ENCODE data around the gene KCTD12. TPM values are rescaled to one million over a fixed set of nuclear protein-coding genes. Genes with fewer than 3 reads are reported as not detected.

KCTD12 gene
- total and polyA plus RNA-seq, 2 of the 13 experiments (the other 11 are each of a cell fraction or from before 2014, with no cell fraction given), result not detected

DNA sequence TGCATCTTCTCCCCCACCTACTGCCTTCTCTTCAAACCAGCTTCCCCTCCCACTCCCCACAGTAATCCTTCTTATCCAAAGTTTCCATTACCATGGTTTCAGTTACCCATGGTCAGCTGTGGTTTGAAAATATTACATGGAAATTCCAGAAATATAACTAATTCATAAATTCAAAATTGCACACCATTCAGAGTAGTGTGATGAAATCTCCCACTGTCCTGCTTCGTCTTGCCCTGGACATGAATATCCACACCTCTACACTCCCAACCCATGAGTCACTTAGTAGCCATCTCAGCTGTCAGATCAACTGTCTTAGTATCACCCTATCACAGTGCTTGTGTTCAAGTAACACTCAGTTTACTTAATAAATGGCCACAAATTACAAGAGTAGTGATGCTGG, 3.8 kb upstream of the KCTD12 start (continued):
- TF ChIP-seq, protein P1, sequence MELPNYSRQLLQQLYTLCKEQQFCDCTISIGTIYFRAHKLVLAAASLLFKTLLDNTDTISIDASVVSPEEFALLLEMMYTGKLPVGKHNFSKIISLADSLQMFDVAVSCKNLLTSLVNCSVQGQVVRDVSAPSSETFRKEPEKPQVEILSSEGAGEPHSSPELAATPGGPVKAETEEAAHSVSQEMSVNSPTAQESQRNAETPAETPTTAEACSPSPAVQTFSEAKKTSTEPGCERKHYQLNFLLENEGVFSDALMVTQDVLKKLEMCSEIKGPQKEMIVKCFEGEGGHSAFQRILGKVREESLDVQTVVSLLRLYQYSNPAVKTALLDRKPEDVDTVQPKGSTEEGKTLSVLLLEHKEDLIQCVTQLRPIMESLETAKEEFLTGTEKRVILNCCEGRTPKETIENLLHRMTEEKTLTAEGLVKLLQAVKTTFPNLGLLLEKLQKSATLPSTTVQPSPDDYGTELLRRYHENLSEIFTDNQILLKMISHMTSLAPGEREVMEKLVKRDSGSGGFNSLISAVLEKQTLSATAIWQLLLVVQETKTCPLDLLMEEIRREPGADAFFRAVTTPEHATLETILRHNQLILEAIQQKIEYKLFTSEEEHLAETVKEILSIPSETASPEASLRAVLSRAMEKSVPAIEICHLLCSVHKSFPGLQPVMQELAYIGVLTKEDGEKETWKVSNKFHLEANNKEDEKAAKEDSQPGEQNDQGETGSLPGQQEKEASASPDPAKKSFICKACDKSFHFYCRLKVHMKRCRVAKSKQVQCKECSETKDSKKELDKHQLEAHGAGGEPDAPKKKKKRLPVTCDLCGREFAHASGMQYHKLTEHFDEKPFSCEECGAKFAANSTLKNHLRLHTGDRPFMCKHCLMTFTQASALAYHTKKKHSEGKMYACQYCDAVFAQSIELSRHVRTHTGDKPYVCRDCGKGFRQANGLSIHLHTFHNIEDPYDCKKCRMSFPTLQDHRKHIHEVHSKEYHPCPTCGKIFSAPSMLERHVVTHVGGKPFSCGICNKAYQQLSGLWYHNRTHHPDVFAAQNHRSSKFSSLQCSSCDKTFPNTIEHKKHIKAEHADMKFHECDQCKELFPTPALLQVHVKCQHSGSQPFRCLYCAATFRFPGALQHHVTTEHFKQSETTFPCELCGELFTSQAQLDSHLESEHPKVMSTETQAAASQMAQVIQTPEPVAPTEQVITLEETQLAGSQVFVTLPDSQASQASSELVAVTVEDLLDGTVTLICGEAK (IDR thresholded peaks at IDR 0.05), result no peak
- TF ChIP-seq, protein P1 (CRISPR knock-in tag; IDR thresholded peaks at IDR 0.05), result no peak
- no peak for TF ChIP-seq KLF16 (CRISPR knock-in tag; IDR thresholded peaks at IDR 0.05)
- TF ChIP-seq, protein P2, sequence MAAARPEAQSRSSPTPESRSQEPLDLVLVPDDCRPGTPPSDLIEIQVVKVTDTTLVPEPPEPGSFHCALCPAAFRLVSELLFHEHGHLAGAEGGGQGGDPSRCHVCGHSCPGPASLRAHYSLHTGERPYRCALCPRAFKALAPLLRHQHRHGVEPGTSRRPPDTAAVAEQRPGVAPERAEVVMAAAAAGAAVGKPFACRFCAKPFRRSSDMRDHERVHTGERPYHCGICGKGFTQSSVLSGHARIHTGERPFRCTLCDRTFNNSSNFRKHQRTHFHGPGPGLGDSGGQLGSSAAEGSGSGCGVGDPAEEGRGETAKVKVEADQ (CRISPR knock-in tag; IDR thresholded peaks at IDR 0.05; ENCODE audit: borderline replicate concordance), result no peak
- TF ChIP-seq TEAD3 (CRISPR knock-in tag; optimal IDR thresholded peaks at IDR 0.05; ENCODE audit: borderline replicate concordance), result no peak
- TF ChIP-seq ZNF225 (CRISPR knock-in tag; IDR thresholded peaks at IDR 0.05), result no peak
- TF ChIP-seq ZMAT3 (CRISPR knock-in tag; conservative IDR thresholded peaks at IDR 0.05), result no peak
